ENCODE data around the gene ST13. TPM values are rescaled to one million over a fixed set of nuclear protein-coding genes. Genes with fewer than 3 reads are reported as not detected.

Gene ST13
- polyA plus RNA-seq, 1 donor (not counting 4 experiments of a cell fraction or from before 2014, with no cell fraction given) = 185 TPM

GRCh38 chr22:40823426-40823825 lies 33.0 kb downstream of the ST13 start:
- dilution Hi-C loops (cut with MboI; ENCODE audit: extremely low pct_ligation_motif_present, low sequenced_read_pairs) = no loop called here
- FAIRE-seq = no peak
- H3K27me3 ChIP-seq (ENCODE audit: control insufficient read depth, extremely low read depth, insufficient read depth, low read length) = no peaks in the 10 kb centered on the region
- H3K27ac ChIP-seq (ENCODE audit: control insufficient read depth, insufficient read depth, low read length) = no peak overlapping the region
- H3K4me1 ChIP-seq (ENCODE audit: control insufficient read depth, extremely low read depth, insufficient read depth, low read length) = peaks cover 13% of the 10 kb centered on the region
- no peak overlapping the region for H2AFZ ChIP-seq (ENCODE audit: control insufficient read depth, low read length)
- H3K4me2 ChIP-seq (ENCODE audit: control insufficient read depth, extremely low read depth, insufficient read depth, low read depth, low read length) = no peak overlapping the region
- H3K9me1 ChIP-seq (ENCODE audit: control insufficient read depth, extremely low read depth, insufficient read depth, low read length) = no peaks in the 10 kb centered on the region
- no peaks in the 10 kb centered on the region for H3K9me3 ChIP-seq (ENCODE audit: control insufficient read depth, low read depth, low read length)
- H3K9ac ChIP-seq (ENCODE audit: control insufficient read depth, extremely low read depth, insufficient read depth, low read length) = no peak overlapping the region
- no peak overlapping the region for H3K4me3 ChIP-seq (ENCODE audit: control insufficient read depth in 2 of 3, extremely low read depth in 1 of 3, insufficient read depth in 2 of 3, low read depth in 1 of 3, low read length in 3 of 3)
- DNase-seq (ENCODE audit: low read depth, low spot score) = no peak
- no peaks in the 10 kb centered on the region for H4K20me1 ChIP-seq (ENCODE audit: control insufficient read depth, extremely low read depth, insufficient read depth, low read length)
- TF ChIP-seq CTCF (optimal IDR thresholded peaks at IDR 0.05 in 1 of 3, IDR thresholded peaks at IDR 0.05 in 1 of 3, conservative IDR thresholded peaks at IDR 0.05 in 1 of 3; ENCODE audit: extremely low read depth in 1 of 3, insufficient read depth in 2 of 3, low read length in 3 of 3) = no peak
- TF ChIP-seq EZH2 (IDR thresholded peaks at IDR 0.05; ENCODE audit: low read length) = no peak
- peaks cover 7% of the 10 kb centered on the region for H3K79me2 ChIP-seq (ENCODE audit: control insufficient read depth, insufficient read depth, low read length)
- H3K36me3 ChIP-seq (ENCODE audit: control insufficient read depth in 2 of 2, extremely low read depth in 1 of 2, insufficient read depth in 2 of 2, low read length in 2 of 2) = peaks cover 4 to 9% of the 10 kb centered on the region in 2 experiments

- Histone ChIP-seq H3K9ac (ENCODE audit: control insufficient read depth, extremely low read depth, insufficient read depth, low read length) (peak overlapping the region; percentile 65), H3K36me3 (ENCODE audit: control insufficient read depth in 2 of 2, extremely low read depth in 1 of 2, insufficient read depth in 2 of 2, low read length in 2 of 2) (peaks cover 4 to 8% of the 10 kb centered on the region in 2 experiments), H3K9me3 (ENCODE audit: control insufficient read depth, low read depth, low read length) (no peaks in the 10 kb centered on the region), H3K9me1 (ENCODE audit: control insufficient read depth, extremely low read depth, insufficient read depth, low read length) (peaks cover 2% of the 10 kb centered on the region), H3K4me3 (ENCODE audit: control insufficient read depth in 2 of 3, extremely low read depth in 1 of 3, insufficient read depth in 2 of 3, low read depth in 1 of 3, low read length in 3 of 3) (peak overlapping the region; percentile 64 to 76 (median 71)), H3K27me3 (ENCODE audit: control insufficient read depth, extremely low read depth, insufficient read depth, low read length) (no peaks in the 10 kb centered on the region), H4K20me1 (ENCODE audit: control insufficient read depth, extremely low read depth, insufficient read depth, low read length) (no peaks in the 10 kb centered on the region), H3K4me2 (ENCODE audit: control insufficient read depth, extremely low read depth, insufficient read depth, low read depth, low read length) (peak overlapping the region; percentile 87), H3K4me1 (ENCODE audit: control insufficient read depth, extremely low read depth, insufficient read depth, low read length) (peaks cover 23% of the 10 kb centered on the region), H2AFZ (ENCODE audit: control insufficient read depth, low read length) (peak overlapping the region; percentile 87), H3K27ac (ENCODE audit: control insufficient read depth, insufficient read depth, low read length) (peak overlapping the region; percentile 66), H3K79me2 (ENCODE audit: control insufficient read depth, insufficient read depth, low read length) (peaks cover 37% of the 10 kb centered on the region)
- no peak for TF ChIP-seq EZH2 (IDR thresholded peaks at IDR 0.05; ENCODE audit: low read length)
- TF ChIP-seq CTCF (optimal IDR thresholded peaks at IDR 0.05 in 1 of 3, IDR thresholded peaks at IDR 0.05 in 1 of 3, conservative IDR thresholded peaks at IDR 0.05 in 1 of 3; ENCODE audit: extremely low read depth in 1 of 3, insufficient read depth in 2 of 3, low read length in 3 of 3) = no peak
- DNase-seq (ENCODE audit: low read depth, low spot score) = no peak
- no peak for FAIRE-seq
- dilution Hi-C loops (cut with MboI; ENCODE audit: extremely low pct_ligation_motif_present, low sequenced_read_pairs) = no loop called here
Measured at GRCh38 chr22:40819599-40820140, 36.8 kb downstream of the ST13 start.
